GM23248 (cell line): ENCODE results near the gene ABCA2. TPM values are rescaled to one million over a fixed set of nuclear protein-coding genes. Genes with fewer than 3 reads are reported as not detected.
"Not testable (repeated sequence)": the region's sequence is repeated elsewhere in the genome, so short reads cannot be mapped to it uniquely, and the experiment has no call there.

ENCODE experiments used
- DNase-seq: peaks from one replicate; pipeline ENCODE4 v3.0.0-alpha.2; 2015
- H2AFZ ChIP-seq: fragments of 200-600 bp; sonication (generic); 2 replicates; pipeline ENCODE4 v1.6.1; 2016; ENCODE audit warnings: antibody characterized with exemption
- H3F3A ChIP-seq: fragments of 200-600 bp; sonication (generic); 2 replicates; pipeline ENCODE4 v1.6.1; 2016; ENCODE audit warnings: mild to moderate bottlenecking, antibody characterized with exemption, mixed run types; ENCODE audit not compliant: insufficient read depth
- H3K27ac ChIP-seq: fragments of 200-600 bp; sonication (generic); 2 replicates; pipeline ENCODE4 v1.5.1; 2016; ENCODE audit warnings: mild to moderate bottlenecking
- H3K27me3 ChIP-seq: fragments of 200-600 bp; sonication (generic); replicated peaks from 2 replicates; pipeline ENCODE4 v1.6.1; 2016; ENCODE audit warnings: mild to moderate bottlenecking; ENCODE audit not compliant: insufficient read depth
- H3K36me3 ChIP-seq: fragments of 200-600 bp; sonication (generic); 2 replicates; pipeline ENCODE4 v1.6.1; 2016; ENCODE audit warnings: low read depth, mild to moderate bottlenecking
- H3K4me1 ChIP-seq: fragments of 200-600 bp; sonication (generic); 2 replicates; pipeline ENCODE4 v1.6.1; 2016; ENCODE audit warnings: mild to moderate bottlenecking; ENCODE audit not compliant: insufficient read depth
- H3K4me2 ChIP-seq: fragments of 200-600 bp; sonication (generic); one replicate; pipeline ENCODE4 v1.6.1; 2016; ENCODE audit warnings: mild to moderate bottlenecking; ENCODE audit not compliant: unreplicated experiment
- H3K4me3 ChIP-seq: fragments of 200-600 bp; sonication (generic); 2 replicates; pipeline ENCODE4 v1.5.1; 2016; ENCODE audit warnings: mild to moderate bottlenecking
- H3K79me2 ChIP-seq: fragments of 200-600 bp; sonication (generic); 2 replicates; pipeline ENCODE4 v1.6.1; 2016; ENCODE audit warnings: mild to moderate bottlenecking; ENCODE audit not compliant: insufficient read depth
- H3K9ac ChIP-seq: fragments of 200-600 bp; sonication (generic); 2 replicates; pipeline ENCODE4 v1.6.1; 2016; ENCODE audit warnings: mild to moderate bottlenecking
- H3K9me2 ChIP-seq: fragments of 200-600 bp; sonication (generic); 2 replicates; pipeline ENCODE4 v1.6.1; 2016; ENCODE audit warnings: mixed run types, mild to moderate bottlenecking, moderate library complexity; ENCODE audit not compliant: insufficient read depth
- H3K9me3 ChIP-seq: fragments of 200-600 bp; sonication (generic); one replicate; pipeline ENCODE4 v1.6.1; 2017; ENCODE audit warnings: low read depth
- H4K20me1 ChIP-seq: fragments of 200-600 bp; sonication (generic); 2 replicates; pipeline ENCODE4 v1.6.0; 2016; ENCODE audit not compliant: insufficient read depth
- EZH2 ChIP-seq: fragments of 200-600 bp; sonication (generic); IDR thresholded peaks from 2 replicates; pipeline ENCODE4 v1.6.1; 2018; ENCODE audit warnings: antibody characterized with exemption, mild to moderate bottlenecking; ENCODE audit not compliant: insufficient read depth, poor library complexity, severe bottlenecking
- EZH2phosphoT487 ChIP-seq: fragments of 200-600 bp; sonication (generic); IDR thresholded peaks from 2 replicates; pipeline ENCODE4 v1.6.1; 2018; ENCODE audit warnings: antibody characterized with exemption, moderate library complexity, mild to moderate bottlenecking, low read depth; ENCODE audit not compliant: insufficient read depth
- WGBS, 2 experiments: methylation state at CpG; one replicate each; pipeline ENCODE4 v1.1.6; 2015 to 2017; ENCODE audit warnings: low lambda C conversion rate in 2 of 2, low coverage in 1 of 2; ENCODE audit errors: missing lambda C conversion rate in 2 of 2; 5-methylcytosine and 5-hydroxymethylcytosine counted together
- in situ Hi-C: fragments of 300-500 bp; cut with MboI; formaldehyde crosslinking; loops from 2 replicates; pipeline ENCODE4 v1.15.0; 2020
- polyA plus RNA-seq: library from polyadenylated mRNA; unstranded; fragments of >200 nt; fragmentation: Nextera tagmentation; extraction: Ambion mirVana; gene quantifications from 2 replicates; pipeline ENCODE4 v1.2.1, GENCODE V29; 2016
- total RNA-seq: library from RNA; depleted of rRNA; stranded (reverse); fragments of >200 nt; shearing (Covaris generic); gene quantifications from 2 replicates; pipeline ENCODE4 v1.2.3, GENCODE V29; 2014

Gene ABCA2
- total and polyA plus RNA-seq, 2 experiments from 2014 or later, result 21.1 to 33.2 TPM

DNA sequence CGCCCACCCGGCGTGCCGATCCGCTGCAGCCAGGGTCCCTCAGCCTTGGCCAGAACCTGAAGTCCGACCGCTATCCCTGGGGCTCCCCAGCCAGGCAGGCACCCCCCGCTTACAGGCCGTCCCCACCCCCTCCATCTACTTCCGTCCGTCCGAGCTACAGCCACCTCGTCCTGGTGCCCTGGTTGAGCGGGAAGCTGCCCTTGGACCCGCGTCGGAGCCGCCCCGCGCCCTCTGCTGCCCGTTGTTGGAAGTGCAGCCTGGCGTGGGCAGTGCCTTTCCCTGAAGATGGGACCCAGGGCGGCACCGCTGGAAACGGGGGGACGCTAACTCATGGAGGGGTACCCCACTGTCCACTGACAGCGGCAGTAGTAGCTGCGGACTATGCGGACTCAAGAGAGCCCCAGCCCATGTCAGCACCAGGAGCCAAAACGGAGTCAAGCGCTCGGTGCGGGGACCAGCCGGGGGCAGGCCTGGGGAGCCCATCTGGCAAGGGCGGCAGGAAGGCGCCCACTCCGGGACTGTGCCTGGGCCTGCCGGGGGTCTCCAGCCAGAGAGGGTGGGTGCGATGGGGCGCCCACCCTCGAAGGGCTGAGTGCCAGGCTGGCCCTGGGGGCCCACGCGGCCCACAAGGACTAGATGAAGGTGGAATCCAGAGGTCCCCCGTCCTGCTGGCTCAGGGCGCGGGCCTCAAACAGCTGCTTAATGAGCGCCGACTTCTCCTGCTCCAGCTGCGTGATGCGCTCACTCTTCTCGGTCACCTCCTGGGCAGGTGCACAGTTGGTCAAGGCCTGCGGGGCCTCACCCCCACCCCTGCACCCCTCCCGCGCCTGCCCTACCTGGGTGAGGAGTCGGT is 36.2 kb upstream of the ABCA2 start:
- DNase-seq, result peak; percentile 58

DNA sequence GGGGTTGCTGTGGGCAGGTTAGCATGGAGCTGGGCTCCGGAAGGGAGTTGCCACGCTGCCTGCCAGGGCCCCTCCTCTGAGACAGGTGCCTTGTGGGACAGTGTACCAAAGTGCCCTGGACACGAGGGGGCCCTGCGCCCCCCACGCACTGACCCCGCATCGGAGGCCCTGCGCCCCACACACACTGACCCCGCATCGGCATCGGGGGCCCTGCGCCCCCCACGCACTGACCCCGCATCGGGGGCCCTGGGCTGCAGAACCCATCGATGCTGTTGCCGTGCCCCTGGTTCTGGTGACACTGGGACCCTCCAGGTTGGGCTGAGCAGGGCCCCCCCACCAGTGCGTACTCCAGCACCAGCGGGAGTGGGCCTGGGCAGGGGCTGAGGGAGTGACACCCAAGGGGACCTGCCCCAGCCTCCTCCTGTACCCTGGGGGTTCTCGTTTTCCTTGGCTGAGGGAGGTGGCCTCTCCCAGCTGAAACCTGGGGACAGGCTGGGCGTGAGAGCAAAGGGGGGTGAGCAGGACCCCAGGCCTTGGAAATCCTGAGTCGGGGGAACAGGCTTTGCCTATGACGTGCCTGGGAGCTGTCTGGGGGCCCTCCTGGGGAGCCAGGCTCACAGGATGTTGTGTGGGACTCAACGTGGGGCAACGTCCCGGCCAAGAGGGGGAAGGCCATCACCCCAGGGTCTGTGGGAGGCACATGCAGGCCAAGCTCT is 35.4 kb upstream of the ABCA2 start:
- TF ChIP-seq EZH2, result no peak
- no peak for TF ChIP-seq EZH2phosphoT487
- WGBS, 2 experiments, result 71 to 73% methylated on average over 10 to 18 of the region's 26 CpGs
- Histone ChIP-seq H3K27me3 (no peaks in the 10 kb centered on the region), H3K79me2 (no peaks in the 10 kb centered on the region), H3K27ac (no peak overlapping the region), H3K9me3 (no peaks in the 10 kb centered on the region), H2AFZ (no peak overlapping the region), H3K9ac (no peak overlapping the region), H3K9me2 (no peaks in the 10 kb centered on the region), H3F3A (no peaks in the 10 kb centered on the region), H3K4me1 (no peaks in the 10 kb centered on the region), H3K36me3 (no peaks in the 10 kb centered on the region), H3K4me3 (no peak overlapping the region), H3K4me2 (no peak overlapping the region), H4K20me1 (no peaks in the 10 kb centered on the region)
- in situ Hi-C loops, result no loop called here
- no peak for DNase-seq

More for the DNA sequence above, 36.2 kb upstream of the ABCA2 start:
- H3K9ac ChIP-seq, result no peak overlapping the region
- no peak overlapping the region for H3K4me2 ChIP-seq
- H3K9me3 ChIP-seq, result no peaks in the 10 kb centered on the region
- H3K4me3 ChIP-seq, result no peak overlapping the region
- no peak for TF ChIP-seq EZH2phosphoT487
- no peak for TF ChIP-seq EZH2
- H3K4me1 ChIP-seq, result no peaks in the 10 kb centered on the region
- H3K27ac ChIP-seq, result no peak overlapping the region
- H3F3A ChIP-seq, result no peaks in the 10 kb centered on the region
- 25 to 43% methylated on average over 37 to 55 of the region's 55 CpGs for WGBS, 2 experiments
- no peaks in the 10 kb centered on the region for H3K36me3 ChIP-seq
- in situ Hi-C loops, result no loop called here
- H3K9me2 ChIP-seq, result no peaks in the 10 kb centered on the region
- no peak overlapping the region for H2AFZ ChIP-seq
- H4K20me1 ChIP-seq, result no peaks in the 10 kb centered on the region
- H3K79me2 ChIP-seq, result no peaks in the 10 kb centered on the region
- H3K27me3 ChIP-seq, result no peaks in the 10 kb centered on the region

DNA sequence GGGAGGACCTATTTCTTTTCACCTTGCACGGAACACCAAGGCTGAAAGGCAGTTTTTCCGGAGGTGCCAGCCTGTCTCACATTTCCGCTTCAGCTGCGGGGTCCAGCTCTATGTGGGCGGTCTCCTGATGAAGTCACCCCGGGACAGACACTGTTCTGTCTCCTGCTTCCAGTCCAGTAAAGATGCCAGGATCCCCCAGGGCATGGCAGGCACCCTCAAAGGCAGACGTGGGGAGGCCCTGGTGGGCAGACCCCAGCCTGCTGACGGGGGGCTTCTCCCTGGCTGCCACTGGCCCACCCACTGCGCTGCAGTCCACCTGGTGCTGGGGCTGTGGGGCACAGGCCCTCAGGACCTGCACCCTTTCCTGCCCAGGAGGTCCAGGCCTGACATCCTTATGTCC is 34.8 kb upstream of the ABCA2 start:
- H4K20me1 ChIP-seq, H3K27ac ChIP-seq, H3K4me1 ChIP-seq, H2AFZ ChIP-seq, H3K36me3 ChIP-seq, H3K79me2 ChIP-seq, H3K9me3 ChIP-seq, H3F3A ChIP-seq, H3K9ac ChIP-seq, H3K4me2 ChIP-seq, H3K27me3 ChIP-seq, H3K4me3 ChIP-seq, in situ Hi-C loops, H3K9me2 ChIP-seq, DNase-seq: not testable (repeated sequence)
- WGBS, 2 experiments, result 55 to 60% methylated on average over 6 to 8 of the region's 9 CpGs

DNA sequence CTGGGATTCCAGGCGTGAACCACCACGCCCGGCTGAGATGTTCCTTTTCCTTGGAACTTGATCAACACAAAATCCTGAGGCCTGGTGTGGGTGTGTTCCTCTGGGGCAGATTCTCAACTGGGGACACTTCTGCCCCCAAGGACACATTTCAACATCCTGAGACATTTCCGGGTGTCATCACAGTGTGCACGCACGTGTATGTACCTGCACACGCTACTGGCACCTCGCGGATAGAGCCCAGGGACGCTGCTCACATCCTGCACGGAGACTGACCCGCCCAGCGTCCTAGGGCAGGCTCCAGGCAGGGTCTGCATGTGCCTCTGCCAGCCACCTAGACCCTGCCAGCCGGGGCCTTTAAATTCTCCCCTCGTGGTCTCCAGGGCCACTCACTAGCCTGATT is 34.3 kb upstream of the ABCA2 start:
- H3K9ac ChIP-seq, result no peak overlapping the region
- H4K20me1 ChIP-seq, result no peaks in the 10 kb centered on the region
- no peak overlapping the region for H3K4me3 ChIP-seq
- WGBS, 2 experiments, result 70 to 71% methylated on average over 15 of the region's 15 CpGs
- no peaks in the 10 kb centered on the region for H3K79me2 ChIP-seq
- no peak overlapping the region for H3K4me2 ChIP-seq
- no peak for TF ChIP-seq EZH2phosphoT487
- no peak for TF ChIP-seq EZH2
- H3K9me2 ChIP-seq, result no peaks in the 10 kb centered on the region
- no peaks in the 10 kb centered on the region for H3K9me3 ChIP-seq
- in situ Hi-C loops, result no loop called here
- no peaks in the 10 kb centered on the region for H3K36me3 ChIP-seq
- DNase-seq, result no peak
- no peak overlapping the region for H2AFZ ChIP-seq
- H3K27me3 ChIP-seq, result no peaks in the 10 kb centered on the region
- H3K27ac ChIP-seq, result no peak overlapping the region
- no peaks in the 10 kb centered on the region; the same call in 1 of the 2 replicates for H3K4me1 ChIP-seq
- H3F3A ChIP-seq, result 0 out of 2 replicates have a peak, but pooled peaks cover 3% of the 10 kb centered on the region
